Hindlimb muscle (tissue), 1 donor: ENCODE data around the gene SYNPR. TPM values are rescaled to one million over a fixed set of nuclear protein-coding genes. Genes with fewer than 3 reads are reported as not detected.

Source experiments
- DNase-seq: peaks from one replicate; pipeline ENCODE4 v3.0.0-alpha.2; 2013
- polyA plus RNA-seq: library from polyadenylated mRNA; unstranded; fragments of 120-200 nt; gene quantifications from one replicate; pipeline ENCODE4 v1.2.1, GENCODE V29; 2013; ENCODE audit not compliant: insufficient read length

Gene SYNPR
- polyA plus RNA-seq, 1 donor: not detected

- no peak for DNase-seq
These were observed 30.0 kb downstream of the SYNPR start for GRCh38 chr3:63308072-63308471.

DNA sequence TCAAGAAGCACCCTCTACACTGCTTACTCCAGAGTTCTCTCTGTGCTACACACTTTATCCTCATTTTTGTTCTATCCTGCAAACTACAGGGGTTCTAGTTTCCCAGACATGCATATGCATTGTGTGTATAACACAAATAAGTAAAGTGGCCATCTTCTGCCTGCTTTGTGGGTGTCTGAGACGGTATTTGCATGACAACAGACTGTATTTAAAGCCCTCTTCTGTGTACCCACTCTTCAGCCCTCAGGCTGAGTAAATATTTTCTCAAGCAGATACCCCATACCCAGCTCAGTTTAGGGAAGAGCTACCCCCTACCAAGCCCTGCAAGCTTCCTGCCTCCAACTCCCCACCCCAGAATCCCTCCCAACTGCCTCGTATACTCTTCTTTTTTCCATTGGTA, 31.7 kb downstream of the SYNPR start:
- DNase-seq: no peak

DNA sequence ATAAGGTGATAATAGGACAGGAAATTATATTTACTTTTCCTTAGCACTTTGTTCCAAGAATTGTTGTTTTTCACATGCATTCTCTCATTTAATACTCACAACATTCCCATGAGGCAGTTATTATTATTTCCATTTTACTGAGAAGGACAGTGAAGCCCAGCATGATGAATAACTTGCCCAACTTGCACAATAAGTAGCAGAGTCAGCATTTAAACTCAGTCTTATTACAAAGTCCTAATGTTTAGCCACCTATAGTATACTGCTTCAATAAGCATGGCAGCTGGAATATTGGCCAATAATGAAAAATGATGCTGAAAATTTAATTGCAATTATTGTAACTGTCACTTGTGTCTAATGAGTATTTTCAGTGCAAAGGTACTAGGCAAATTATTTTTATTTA, 45.7 kb downstream of the SYNPR start:
- DNase-seq: no peak

DNA sequence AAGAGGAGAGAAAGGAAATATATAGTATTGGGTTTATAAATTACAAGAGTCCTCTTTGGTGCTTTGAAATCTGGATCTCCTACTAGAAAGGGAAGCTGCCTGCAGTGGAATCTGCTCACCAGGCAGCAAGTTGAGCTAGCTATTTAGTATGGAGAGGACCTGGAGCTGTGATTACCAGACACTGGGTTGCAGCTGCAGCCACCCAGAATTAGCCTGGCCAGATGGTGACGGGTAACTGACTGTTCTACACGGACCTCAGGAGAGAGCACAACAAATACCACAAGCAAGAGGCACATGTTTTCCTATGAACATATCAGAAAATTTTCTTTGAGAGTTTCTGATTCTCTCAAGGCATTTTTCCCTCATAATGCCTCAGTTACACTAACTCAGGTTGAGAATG, 46.5 kb downstream of the SYNPR start:
- DNase-seq: no peak

- DNase-seq: no peak
These were observed 47.3 kb downstream of the SYNPR start for GRCh38 chr3:63325386-63325785.

- no peak for DNase-seq
These were observed 50.3 kb downstream of the SYNPR start for GRCh38 chr3:63328365-63328764.

GRCh38 chr3:63331520-63331919, 53.4 kb downstream of the SYNPR start:
- no peak for DNase-seq

DNA sequence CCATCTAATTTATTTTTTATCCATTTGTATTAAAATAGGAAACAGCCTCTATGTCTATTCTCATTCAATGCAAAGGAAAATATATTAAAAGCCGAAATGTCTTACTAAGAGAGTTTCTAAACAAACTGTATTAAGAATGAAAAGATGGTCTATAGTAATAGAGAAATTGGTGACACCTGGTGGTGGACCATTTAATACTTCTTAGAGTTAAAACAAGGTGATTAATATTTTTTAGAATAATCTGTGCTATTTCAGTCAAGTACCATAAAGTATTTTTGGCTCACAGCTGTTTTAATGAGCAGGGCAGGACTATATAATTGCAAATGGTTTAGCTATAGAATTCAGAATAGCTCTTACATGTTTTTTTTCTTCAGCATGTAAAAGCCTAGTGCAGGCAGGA, 55.7 kb downstream of the SYNPR start:
- DNase-seq: no peak

GRCh38 chr3:63338351-63338750, 60.2 kb downstream of the SYNPR start:
- no peak for DNase-seq

DNA sequence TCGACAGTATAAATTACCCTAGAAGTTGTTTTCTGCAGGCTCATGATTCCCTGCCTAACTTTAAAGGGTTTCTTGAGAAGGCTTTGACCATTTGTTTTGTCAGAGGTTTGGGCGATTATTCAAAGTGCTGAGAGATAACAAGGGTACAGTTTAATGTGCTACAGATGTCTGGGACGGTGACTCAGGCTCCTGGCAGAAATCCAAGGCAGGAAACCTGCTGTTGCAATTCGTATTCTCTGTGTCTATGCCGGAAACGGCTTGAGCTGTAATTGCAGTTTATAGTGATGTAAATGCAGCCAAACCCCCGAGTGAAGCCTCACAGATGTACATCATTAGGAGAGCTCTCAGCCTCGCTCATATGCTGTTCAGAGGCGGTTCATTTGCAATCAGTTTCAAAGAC, 65.6 kb downstream of the SYNPR start:
- peak; percentile 76 for DNase-seq

- DNase-seq: no peak
These were observed 66.6 kb downstream of the SYNPR start for GRCh38 chr3:63344661-63345060.

GRCh38 chr3:63349583-63350573, 71.8 kb downstream of the SYNPR start:
- DNase-seq: peak; percentile 44

DNA sequence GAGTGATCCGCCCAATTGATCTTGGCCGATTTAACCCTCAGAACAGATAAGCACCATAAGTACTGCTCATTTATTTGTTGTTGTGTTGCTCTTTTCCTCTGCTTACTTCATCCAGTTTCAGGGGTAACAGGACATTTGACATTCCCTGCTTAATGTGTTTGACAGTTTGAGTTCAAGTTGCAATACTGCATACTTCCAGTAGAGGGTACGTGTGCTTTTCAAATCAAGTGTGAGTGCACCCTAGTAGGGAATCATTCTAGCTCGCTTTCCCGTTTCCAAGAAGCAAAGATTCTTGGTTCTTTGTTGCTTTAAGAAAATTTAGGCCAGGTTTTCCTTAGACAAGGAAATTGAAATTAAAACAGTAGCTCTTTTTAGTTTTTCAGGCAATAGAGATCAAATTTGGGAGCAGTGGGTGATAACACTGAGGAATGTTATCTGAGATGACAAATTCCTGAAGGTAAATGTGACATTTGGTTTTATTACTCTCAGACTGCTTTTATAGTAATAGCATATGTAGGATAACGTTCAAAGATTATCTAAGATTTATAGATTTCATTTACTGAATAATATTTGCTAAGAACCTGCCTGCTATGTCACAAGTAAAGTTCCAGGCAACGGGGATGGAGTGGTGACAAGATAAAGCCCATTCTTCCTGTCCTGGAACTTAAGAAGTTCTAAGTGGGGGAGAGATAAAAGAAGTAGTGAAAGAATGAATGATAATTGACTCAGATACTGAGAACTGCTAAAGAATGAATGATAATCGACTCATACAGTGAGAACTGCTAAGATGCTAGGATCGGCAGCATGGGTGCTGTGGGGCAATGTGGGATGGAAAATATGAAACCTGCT, 73.3 kb downstream of the SYNPR start:
- peak; percentile 40 for DNase-seq

DNA sequence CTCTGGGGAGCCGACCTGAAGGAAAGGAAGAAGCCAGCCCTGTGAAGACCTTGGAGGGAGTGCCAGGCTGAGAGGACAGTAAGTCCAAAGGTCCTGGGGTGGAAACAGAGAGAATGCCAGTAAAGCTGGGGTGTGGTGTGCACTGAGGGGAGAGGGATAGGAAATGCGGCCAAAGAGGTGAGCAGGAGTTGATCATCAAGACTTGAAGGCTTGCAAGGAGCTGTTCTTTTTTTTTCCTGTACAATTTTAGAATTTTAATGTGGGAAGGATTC, 73.8 kb downstream of the SYNPR start:
- no peak for DNase-seq

DNA sequence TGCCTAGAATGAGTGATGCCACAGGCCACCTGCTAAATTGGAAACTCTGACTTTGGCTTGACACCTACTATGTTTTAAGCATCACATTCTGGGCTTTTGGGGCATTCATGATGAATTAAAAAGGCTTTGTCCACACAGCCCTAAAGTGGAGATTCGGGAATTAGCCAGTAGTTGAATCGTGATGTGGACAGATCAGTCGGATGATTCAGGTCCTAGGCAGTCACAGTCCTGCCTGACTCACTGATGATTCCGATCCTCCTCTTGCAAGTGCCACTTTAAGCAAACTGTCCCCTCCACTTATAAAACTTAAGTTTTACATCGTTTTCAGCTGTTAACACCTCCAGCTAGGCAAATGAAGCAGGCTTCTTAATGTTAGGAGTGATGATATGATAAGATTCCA, 75.3 kb downstream of the SYNPR start:
- DNase-seq: no peak

DNA sequence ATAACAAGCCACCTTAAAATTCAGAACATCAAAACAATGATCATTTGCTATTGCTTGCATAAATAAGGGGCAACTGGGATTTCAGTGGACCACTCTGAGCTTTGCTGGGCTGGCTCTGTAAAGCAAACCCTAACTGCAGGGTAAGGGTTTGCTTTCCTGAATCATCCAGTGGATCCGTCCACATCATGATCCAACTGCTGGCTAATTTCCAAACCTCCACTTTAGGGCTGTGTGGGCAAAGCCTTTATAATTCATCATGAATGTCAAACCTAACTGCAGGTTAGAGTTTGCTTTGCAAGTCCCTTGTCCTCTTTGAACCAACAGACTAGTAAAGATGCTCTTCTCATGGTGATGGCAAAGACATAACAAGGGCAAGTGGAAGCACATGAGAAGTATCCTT, 76.1 kb downstream of the SYNPR start:
- no peak for DNase-seq

- no peak for DNase-seq
These were observed 77.7 kb downstream of the SYNPR start for GRCh38 chr3:63355809-63356208.

GRCh38 chr3:63364495-63364894, 86.4 kb downstream of the SYNPR start:
- no peak for DNase-seq

- no peak for DNase-seq
These were observed 86.8 kb downstream of the SYNPR start for GRCh38 chr3:63364910-63365309.

GRCh38 chr3:63365671-63366070, 87.6 kb downstream of the SYNPR start:
- no peak for DNase-seq

GRCh38 chr3:63370094-63370493, 92.0 kb downstream of the SYNPR start:
- no peak for DNase-seq

DNA sequence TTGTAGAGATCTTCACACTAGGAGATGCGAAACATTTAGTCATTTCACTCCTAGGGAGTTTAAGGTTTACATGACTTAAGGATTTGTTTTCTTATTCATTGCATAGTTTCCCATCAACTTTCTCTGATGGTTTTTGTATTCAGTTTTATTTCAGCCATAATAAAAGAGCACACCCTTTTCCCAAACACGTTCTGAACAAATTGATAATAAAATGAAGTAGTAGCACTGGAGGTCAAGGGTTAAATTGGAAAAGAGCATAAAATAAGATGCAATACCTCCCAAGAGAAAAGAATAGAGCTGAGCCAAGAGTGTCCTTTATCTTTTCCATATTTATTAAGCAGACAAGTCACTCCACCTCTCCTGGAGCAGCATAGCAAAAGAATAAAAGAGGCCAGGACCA, 104.9 kb downstream of the SYNPR start:
- no peak for DNase-seq

DNA sequence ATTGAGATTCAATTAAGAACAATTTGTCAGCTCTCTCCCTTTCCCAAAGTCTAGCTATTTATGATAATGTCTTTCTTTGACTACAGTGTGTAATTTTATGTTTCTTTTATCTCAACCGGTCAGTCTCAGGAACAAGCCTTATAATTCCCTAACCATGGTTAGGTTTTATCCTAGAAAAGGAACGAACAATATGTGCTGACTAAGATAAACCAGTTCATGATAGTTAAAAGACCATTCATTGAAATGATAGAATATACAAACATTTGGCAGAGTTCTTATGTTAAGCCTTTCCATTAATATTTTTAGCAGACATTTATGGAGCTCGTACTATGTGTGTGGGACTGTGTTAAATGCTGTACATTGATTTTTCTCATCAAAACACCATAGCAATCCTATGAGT, 106.3 kb downstream of the SYNPR start:
- no peak for DNase-seq

DNA sequence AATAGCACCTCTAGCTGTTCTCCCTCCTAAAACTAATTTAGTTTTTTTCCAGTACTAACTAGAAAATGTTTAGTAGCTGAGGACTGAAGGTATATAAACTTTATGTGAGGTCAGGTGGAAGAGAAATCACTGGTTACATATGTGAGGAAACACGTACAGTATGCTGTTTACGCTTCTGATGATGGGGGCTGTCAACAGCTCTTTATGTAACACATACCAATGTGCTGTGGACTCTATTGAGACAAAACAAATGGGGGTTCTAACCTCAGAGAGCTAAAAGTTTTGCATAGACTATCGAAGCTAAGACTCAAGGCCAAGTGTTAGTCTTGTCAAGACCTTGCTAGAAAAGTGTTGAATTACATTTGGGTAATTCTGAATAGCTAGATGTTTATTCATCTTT, 107.5 kb downstream of the SYNPR start:
- no peak for DNase-seq
